GM12801 (cell line): ENCODE data around the gene RNF115.

Experiments
- TF ChIP-seq, protein P1 (sequence below): IDR thresholded peaks from one replicate; pipeline ENCODE4 v1.5.1; 2011; ENCODE audit warnings: control low read depth; ENCODE audit not compliant: insufficient read length; ENCODE audit errors: extremely low read depth

The RNF115 gene

DNA sequence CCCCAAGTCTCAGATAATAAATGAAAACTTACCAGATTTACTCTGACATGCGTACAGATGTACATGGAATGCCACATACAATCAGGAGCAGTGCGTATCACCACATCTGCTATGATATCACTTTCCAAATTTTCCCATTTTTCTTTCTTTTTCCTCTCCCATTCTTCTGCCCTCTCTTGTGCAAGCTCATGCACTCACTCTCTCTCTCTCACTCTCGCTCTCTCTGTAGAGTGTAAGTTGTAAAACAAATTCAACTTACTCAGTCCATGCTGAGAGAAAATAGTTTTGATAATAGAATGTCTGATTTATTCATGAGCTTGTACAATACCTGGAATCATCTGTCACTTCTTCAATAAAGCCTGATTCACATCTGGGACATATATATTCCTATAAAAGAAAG, 35.3 kb downstream of the RNF115 start:
- TF ChIP-seq, protein P1, sequence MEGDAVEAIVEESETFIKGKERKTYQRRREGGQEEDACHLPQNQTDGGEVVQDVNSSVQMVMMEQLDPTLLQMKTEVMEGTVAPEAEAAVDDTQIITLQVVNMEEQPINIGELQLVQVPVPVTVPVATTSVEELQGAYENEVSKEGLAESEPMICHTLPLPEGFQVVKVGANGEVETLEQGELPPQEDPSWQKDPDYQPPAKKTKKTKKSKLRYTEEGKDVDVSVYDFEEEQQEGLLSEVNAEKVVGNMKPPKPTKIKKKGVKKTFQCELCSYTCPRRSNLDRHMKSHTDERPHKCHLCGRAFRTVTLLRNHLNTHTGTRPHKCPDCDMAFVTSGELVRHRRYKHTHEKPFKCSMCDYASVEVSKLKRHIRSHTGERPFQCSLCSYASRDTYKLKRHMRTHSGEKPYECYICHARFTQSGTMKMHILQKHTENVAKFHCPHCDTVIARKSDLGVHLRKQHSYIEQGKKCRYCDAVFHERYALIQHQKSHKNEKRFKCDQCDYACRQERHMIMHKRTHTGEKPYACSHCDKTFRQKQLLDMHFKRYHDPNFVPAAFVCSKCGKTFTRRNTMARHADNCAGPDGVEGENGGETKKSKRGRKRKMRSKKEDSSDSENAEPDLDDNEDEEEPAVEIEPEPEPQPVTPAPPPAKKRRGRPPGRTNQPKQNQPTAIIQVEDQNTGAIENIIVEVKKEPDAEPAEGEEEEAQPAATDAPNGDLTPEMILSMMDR = no peak

DNA sequence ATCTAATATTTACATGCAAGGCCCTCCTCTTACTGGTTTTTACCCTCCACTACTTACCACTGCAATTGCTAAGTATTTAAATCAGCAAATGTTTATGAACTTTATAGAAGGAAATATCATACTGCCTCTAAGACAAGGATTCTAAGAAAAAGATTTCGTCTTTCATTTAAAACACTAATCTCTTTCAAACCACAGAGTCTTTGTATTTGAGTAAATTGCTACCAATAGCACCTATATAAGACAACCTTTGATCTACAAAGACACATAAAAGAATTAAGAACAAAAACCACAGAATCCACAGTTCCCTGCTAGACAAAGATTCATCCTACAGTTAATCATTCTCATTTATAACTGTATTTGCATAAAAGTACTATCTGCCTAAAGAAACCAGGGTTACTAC, 37.6 kb downstream of the RNF115 start:
- TF ChIP-seq, protein P1 = no peak

DNA sequence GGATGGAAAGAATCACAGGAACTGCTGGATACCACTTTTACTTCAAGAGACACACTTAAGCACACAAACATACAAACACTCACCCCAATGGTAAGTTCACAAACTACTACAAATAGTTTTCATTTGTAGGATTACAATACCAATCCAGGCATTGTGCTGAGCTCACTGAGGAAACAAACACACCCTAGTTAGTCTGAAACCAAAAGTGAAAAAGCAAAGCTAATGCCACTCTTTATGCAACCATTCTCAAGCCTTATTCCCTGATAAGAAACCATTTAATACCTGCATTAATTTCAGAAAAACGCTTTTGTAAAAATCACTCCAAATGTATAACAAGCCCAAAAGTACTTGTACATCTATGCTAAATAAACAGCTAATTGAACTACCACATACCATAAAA, 38.3 kb downstream of the RNF115 start:
- TF ChIP-seq, protein P1 = no peak

DNA sequence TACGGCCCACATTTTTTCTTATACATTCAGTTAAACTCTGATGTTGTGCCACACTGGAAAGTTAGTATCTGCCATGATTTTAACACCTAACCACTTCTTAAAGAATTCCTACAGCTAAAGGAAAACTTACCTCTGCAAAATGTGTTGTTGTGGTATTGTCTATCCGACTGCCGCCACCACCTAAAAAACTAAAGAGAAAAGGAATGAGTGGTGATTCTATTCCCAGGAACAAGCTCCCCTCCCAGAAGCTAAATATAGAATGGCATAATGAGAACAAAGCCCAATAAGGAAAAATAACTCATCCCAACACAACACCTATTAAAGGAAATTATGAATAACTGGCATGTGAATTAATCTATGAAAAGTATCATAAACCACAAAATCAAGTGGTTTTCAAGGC, 39.5 kb downstream of the RNF115 start:
- TF ChIP-seq, protein P1 = no peak

DNA sequence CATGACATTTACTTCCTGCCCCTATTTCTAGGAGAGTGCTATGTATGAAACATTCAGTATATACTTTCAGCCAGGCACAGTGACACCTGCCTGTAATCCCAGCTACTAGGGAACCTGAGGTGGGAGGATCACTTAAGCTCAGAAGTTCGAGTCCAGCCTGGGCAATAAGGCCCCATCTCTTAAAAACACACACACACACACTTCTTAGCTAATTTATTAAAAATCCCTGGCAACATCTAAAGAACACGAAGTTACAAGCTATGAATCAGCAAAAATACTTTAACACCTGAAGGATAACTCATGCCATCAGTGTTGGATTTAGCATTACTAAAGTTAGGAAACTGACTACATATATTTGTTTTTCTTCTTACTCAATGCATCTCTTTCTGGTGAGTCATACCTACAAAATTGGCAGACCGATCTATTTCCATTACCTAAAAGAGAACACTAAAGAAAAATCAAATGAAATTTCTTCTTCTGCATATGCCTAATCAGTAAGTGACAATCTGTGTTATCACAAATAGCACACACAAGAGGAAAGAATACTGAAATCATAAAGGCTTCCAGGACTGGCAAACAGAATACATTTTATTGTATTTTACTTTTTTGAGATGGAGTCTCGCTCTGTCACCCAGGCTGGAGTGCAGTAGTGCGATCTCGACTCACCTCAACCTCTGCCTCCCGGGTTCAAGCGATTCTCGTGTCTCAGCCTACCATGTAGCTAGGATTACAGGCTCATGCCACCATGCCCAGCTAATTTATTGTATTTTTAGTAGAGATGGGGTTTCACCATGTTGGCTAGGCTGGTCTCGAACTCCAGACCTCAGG, 41.4 kb downstream of the RNF115 start:
- TF ChIP-seq, protein P1 = no peak

DNA sequence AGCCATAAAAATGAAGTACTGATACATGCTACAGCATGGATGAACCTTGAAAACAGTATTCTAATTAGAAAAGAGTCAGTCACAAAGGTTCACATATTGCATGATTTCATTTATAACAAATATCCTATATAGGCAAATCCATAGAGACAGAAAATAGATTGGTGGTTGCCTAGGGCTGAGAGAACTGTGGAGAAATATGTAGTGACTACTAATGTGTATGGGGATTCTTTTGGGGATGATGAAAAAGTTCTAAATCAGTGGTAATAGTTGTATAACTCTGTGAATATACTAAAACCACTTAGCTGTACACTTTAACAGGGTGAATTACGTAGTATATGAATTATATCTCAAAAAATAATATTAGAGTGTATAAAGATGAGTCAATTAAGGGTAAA, 45.8 kb downstream of the RNF115 start:
- TF ChIP-seq, protein P1 = no peak

DNA sequence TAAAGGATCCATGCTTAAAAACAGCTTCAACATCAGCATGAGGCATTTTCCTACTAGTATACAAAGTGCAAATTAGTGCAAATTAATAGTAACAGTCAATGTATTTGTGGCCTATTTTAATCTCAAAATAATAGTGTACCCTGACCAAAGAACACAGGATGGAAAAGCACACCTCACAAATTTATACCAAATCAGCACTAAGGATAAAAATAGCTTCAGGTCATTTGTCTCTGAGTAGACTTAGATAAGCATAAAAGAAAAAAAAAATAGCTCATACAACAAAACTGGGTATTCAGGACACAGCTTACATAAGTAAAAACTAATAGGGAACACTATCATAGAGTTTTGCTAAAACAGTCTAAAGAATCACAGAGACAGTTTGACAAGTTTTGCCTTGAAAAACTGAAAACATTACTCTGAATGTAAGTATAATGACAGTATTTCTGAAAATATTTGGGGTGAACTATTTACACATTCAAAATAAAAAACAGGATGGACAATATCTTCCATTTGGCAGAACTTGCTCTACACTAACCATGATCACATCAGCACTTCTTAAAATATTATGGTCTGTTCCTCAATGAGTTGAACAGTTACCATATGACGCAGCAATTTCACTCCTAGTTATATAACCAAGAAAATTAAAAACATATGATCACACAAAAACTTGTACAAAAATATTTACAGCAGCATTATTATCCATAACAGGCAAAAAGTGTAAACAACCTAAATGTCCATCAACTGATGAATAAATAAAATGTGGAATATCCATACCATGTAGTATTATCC, 46.3 kb downstream of the RNF115 start:
- TF ChIP-seq, protein P1 = no peak
